Measurements from ENCODE around the gene C15orf61.

DNA sequence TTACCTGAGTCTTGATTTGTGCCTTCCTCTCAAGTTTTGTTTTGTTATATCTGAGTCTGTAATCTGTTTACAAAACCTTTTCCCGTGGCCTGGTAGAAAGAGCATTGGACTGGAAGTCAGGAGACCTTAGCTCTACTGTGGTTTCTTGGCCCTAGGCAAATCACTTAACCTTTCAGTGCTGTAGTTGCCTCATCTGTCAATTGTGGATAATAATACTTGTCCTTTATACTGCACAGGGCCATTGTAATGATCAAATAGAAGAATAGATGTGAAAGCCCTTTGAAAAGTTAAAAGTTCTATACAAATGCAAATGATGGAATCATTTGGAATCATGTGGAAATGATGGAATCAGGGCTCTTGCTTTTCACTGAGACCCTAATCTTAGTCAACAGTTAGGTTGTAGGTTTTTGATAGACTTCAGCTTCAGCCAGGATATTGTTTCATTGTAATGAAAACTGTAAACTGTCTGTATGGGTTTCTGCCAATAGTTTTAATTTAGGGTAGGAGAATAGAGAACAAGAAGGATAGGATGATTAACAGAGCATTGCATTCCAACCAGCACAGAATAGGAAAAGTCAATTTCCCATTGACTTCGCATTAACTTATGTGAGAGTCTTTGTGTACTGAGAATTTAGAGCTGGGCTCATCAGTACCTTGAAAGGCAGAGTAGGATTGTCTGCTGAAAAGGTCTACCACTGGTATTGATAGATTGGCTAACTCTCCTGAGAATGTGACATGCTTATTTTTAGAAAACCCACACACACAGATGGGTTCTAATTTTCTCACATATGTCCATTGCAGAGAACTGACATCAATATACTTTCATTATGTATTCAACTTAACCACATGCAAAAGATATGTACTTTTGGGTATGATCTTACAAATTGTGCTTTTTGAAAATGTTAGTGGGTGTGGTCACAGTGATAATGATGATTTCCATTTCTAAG is 43.4 kb downstream of the C15orf61 start:
- TF ChIP-seq ZNF174 (tag by site-specific recombination; IDR thresholded peaks at IDR 0.05) (no peak), TCF7L2 (IDR thresholded peaks at IDR 0.05; ENCODE audit: borderline replicate concordance, low read depth, low read length) (no peak), ZNF239 (tag by site-specific recombination; IDR thresholded peaks at IDR 0.05) (no peak), ZNF792 (tag by site-specific recombination; IDR thresholded peaks at IDR 0.05) (no peak), KLF1 (tag by site-specific recombination; IDR thresholded peaks at IDR 0.05) (no peak), ZNF768 (tag by site-specific recombination; IDR thresholded peaks at IDR 0.05) (no peak), YY1 (tag by site-specific recombination; IDR thresholded peaks at IDR 0.05) (no peak)
- TF ChIP-seq, protein P1, sequence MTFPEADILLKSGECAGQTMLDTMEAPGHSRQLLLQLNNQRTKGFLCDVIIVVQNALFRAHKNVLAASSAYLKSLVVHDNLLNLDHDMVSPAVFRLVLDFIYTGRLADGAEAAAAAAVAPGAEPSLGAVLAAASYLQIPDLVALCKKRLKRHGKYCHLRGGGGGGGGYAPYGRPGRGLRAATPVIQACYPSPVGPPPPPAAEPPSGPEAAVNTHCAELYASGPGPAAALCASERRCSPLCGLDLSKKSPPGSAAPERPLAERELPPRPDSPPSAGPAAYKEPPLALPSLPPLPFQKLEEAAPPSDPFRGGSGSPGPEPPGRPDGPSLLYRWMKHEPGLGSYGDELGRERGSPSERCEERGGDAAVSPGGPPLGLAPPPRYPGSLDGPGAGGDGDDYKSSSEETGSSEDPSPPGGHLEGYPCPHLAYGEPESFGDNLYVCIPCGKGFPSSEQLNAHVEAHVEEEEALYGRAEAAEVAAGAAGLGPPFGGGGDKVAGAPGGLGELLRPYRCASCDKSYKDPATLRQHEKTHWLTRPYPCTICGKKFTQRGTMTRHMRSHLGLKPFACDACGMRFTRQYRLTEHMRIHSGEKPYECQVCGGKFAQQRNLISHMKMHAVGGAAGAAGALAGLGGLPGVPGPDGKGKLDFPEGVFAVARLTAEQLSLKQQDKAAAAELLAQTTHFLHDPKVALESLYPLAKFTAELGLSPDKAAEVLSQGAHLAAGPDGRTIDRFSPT (tag by site-specific recombination; IDR thresholded peaks at IDR 0.05), result no peak
- TF ChIP-seq, protein P2, sequence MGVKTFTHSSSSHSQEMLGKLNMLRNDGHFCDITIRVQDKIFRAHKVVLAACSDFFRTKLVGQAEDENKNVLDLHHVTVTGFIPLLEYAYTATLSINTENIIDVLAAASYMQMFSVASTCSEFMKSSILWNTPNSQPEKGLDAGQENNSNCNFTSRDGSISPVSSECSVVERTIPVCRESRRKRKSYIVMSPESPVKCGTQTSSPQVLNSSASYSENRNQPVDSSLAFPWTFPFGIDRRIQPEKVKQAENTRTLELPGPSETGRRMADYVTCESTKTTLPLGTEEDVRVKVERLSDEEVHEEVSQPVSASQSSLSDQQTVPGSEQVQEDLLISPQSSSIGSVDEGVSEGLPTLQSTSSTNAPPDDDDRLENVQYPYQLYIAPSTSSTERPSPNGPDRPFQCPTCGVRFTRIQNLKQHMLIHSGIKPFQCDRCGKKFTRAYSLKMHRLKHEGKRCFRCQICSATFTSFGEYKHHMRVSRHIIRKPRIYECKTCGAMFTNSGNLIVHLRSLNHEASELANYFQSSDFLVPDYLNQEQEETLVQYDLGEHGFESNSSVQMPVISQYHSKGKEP (tag by site-specific recombination; IDR thresholded peaks at IDR 0.05), result no peak
- TF ChIP-seq, protein P3, sequence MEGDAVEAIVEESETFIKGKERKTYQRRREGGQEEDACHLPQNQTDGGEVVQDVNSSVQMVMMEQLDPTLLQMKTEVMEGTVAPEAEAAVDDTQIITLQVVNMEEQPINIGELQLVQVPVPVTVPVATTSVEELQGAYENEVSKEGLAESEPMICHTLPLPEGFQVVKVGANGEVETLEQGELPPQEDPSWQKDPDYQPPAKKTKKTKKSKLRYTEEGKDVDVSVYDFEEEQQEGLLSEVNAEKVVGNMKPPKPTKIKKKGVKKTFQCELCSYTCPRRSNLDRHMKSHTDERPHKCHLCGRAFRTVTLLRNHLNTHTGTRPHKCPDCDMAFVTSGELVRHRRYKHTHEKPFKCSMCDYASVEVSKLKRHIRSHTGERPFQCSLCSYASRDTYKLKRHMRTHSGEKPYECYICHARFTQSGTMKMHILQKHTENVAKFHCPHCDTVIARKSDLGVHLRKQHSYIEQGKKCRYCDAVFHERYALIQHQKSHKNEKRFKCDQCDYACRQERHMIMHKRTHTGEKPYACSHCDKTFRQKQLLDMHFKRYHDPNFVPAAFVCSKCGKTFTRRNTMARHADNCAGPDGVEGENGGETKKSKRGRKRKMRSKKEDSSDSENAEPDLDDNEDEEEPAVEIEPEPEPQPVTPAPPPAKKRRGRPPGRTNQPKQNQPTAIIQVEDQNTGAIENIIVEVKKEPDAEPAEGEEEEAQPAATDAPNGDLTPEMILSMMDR (tag by site-specific recombination; IDR thresholded peaks at IDR 0.05), result no peak
